ENCODE data around the gene RNF180. TPM values are rescaled to one million over a fixed set of nuclear protein-coding genes. Genes with fewer than 3 reads are reported as not detected.

Gene RNF180
- total RNA-seq = 10 to 100 TPM; 46.6 to 51.1 TPM

DNA sequence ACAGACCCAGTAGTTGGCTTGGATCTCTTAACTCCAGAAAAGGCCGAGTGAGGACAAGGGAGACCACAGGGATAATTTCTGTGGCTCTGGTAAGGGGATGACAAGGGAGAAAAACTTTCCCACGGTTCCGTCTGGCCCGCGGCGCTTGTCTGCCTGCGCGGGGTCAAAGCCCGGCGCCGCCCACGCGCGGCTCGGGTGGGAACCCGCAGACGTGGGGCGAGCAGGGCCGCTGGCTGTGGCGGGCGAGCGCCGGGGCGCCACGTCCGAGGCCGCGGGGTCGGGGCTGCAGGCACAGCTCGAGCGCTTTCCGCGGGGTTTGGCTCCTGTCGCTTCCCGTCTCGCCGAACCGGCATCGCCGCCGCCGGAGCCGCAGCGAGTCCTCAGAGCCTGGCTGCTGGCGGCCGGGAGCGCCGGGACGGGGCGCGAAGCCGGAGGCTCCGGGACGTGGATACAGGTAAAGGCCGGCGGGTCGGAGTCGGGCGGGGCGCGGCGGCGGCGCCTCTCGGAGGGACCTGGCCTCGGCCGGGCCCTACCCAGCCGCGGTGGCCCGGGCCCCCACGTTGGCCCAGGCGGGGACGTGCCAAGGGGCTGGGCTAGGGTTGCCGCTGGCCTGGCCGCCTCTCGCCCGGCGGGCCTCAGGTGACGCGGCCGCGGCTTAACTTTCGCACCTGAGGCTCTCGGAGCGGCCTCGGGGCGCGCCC lies at the start of gene RNF180:
Gene RNF180 (plus strand): TSS at position 344 of the 701 bp plus-strand sequence. CDS start 34,965 bp downstream, outside the sequence.
- TF ChIP-seq, protein P1, sequence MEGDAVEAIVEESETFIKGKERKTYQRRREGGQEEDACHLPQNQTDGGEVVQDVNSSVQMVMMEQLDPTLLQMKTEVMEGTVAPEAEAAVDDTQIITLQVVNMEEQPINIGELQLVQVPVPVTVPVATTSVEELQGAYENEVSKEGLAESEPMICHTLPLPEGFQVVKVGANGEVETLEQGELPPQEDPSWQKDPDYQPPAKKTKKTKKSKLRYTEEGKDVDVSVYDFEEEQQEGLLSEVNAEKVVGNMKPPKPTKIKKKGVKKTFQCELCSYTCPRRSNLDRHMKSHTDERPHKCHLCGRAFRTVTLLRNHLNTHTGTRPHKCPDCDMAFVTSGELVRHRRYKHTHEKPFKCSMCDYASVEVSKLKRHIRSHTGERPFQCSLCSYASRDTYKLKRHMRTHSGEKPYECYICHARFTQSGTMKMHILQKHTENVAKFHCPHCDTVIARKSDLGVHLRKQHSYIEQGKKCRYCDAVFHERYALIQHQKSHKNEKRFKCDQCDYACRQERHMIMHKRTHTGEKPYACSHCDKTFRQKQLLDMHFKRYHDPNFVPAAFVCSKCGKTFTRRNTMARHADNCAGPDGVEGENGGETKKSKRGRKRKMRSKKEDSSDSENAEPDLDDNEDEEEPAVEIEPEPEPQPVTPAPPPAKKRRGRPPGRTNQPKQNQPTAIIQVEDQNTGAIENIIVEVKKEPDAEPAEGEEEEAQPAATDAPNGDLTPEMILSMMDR (IDR thresholded peaks at IDR 0.05) = no peak
- Histone ChIP-seq H3K9me3 (no peaks in the 10 kb centered on the region), H3K4me1 (ENCODE audit: control insufficient read depth in 1 of 2, low read depth in 2 of 2) (peaks cover 11 to 65% of the 10 kb centered on the region in 2 donors), H3K4me3 (peak within 1 kb of the TSS; percentile 81), H3K27ac (peak within 1 kb of the TSS; percentile 95), H3K27me3 (replicated peaks; ENCODE audit: insufficient read depth) (no peaks in the 10 kb centered on the region), H3K36me3 (no peaks in the 10 kb centered on the region)
- DNase-seq (ENCODE audit: low spot score) = no peak
- ATAC-seq (ENCODE audit: insufficient number of reproducible peaks, low FRiP score, low read depth) = peak; percentile 30

DNA sequence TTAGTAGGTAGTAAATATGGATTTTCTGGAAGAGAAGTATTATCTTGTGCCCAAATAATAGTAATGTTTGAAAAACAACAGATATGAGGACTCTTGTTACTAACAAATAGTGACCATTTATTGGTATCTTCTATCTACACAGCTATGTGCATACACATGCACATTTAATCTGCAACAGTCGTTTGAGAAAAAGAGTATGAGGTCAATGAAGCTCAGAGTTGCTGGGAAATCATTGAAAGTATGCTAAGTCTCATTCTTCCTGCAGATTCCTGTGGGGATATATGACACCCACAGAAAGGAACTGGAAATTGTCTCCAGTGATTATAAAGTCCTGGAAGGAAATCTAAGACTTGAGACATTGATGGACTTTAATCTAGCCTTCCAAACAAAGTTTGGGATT lies 40.1 kb upstream of the RNF180 start:
- TF ChIP-seq, protein P1 (IDR thresholded peaks at IDR 0.05) = no peak
- H3K27ac ChIP-seq = no peak overlapping the region
- H3K4me3 ChIP-seq = no peak overlapping the region
- ATAC-seq (ENCODE audit: insufficient number of reproducible peaks, low FRiP score, low read depth) (no peak), DNase-seq (ENCODE audit: low spot score) (no peak)
- no peaks in the 10 kb centered on the region for H3K9me3 ChIP-seq
- H3K36me3 ChIP-seq = no peaks in the 10 kb centered on the region
- no peaks in the 10 kb centered on the region for H3K27me3 ChIP-seq (replicated peaks; ENCODE audit: insufficient read depth)
- H3K4me1 ChIP-seq (ENCODE audit: control insufficient read depth in 1 of 2, low read depth in 2 of 2) = no peaks in the 10 kb centered on the region

- H3K36me3 ChIP-seq = no peaks in the 10 kb centered on the region
- DNase-seq (ENCODE audit: low spot score) = no peak
- ATAC-seq (ENCODE audit: insufficient number of reproducible peaks, low FRiP score, low read depth) = no peak
- H3K4me1 ChIP-seq (ENCODE audit: control insufficient read depth in 1 of 2, low read depth in 2 of 2) = no peaks in the 10 kb centered on the region
- no peaks in the 10 kb centered on the region for H3K27me3 ChIP-seq (replicated peaks; ENCODE audit: insufficient read depth)
- TF ChIP-seq, protein P1 (IDR thresholded peaks at IDR 0.05) = no peak
- H3K4me3 ChIP-seq = no peak overlapping the region
- no peak overlapping the region for H3K27ac ChIP-seq
- H3K9me3 ChIP-seq = no peaks in the 10 kb centered on the region
Observed at GRCh38 chr5:64126202-64126741, 39.4 kb upstream of the RNF180 start.

- DNase-seq (ENCODE audit: low spot score) = no peak
- Histone ChIP-seq H3K9me3 (peaks cover 3% of the 10 kb centered on the region), H3K4me1 (ENCODE audit: control insufficient read depth in 1 of 2, low read depth in 2 of 2) (peaks cover 4 to 19% of the 10 kb centered on the region in 2 donors), H3K36me3 (no peaks in the 10 kb centered on the region), H3K27me3 (replicated peaks; ENCODE audit: insufficient read depth) (no peaks in the 10 kb centered on the region), H3K4me3 (no peak overlapping the region), H3K27ac (no peak overlapping the region)
- ATAC-seq (ENCODE audit: insufficient number of reproducible peaks, low FRiP score, low read depth) = no peak
- TF ChIP-seq, protein P1 (IDR thresholded peaks at IDR 0.05) = no peak
Observed at GRCh38 chr5:64140018-64140417, 25.6 kb upstream of the RNF180 start.

DNA sequence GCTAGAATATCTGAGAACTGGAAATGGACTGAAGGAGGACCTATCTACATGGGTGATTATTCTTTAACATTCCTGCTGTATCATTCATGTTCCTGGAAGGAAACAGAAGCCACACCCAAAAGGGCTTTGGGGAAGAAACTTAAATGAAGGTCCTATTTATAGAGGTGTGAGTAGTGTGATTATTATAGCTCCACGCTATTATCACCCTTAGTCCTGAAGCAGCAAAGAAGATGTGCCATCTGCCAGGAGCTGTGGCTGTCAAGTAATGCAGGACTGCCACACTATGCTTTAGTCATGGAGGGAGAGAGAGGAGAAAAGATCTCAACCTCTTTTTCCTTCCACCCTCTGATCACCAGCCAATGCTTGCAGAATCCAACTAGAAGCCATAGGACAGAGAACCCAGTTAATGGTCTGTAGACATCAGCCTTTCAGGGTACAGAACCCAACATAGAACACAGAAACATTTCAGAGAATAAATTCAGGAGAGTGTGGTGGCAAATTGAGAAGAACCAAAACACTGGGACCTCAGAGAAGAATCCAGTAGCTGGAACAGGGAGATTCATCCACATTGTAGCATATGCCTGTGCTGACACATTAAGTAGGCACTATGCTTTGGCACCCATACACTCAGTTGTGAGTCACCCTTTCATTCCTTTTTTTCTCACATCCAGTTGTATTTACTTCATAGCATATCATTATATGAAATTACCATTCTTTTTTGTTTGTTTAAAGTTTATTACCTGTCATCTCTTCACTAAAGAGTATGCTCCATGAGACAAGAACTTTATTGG lies 21.0 kb upstream of the RNF180 start:
- H3K4me3 ChIP-seq = peak overlapping the region; percentile 24
- H3K27ac ChIP-seq = peak overlapping the region; percentile 64 to 67
- peaks cover 17 to 45% of the 10 kb centered on the region in 2 donors for H3K4me1 ChIP-seq (ENCODE audit: control insufficient read depth in 1 of 2, low read depth in 2 of 2)
- H3K9me3 ChIP-seq = no peaks in the 10 kb centered on the region
- no peaks in the 10 kb centered on the region for H3K27me3 ChIP-seq (replicated peaks; ENCODE audit: insufficient read depth)
- TF ChIP-seq, protein P1 (IDR thresholded peaks at IDR 0.05) = no peak
- peak; percentile 80 for ATAC-seq (ENCODE audit: insufficient number of reproducible peaks, low FRiP score, low read depth)
- DNase-seq (ENCODE audit: low spot score) = no peak
- H3K36me3 ChIP-seq = no peaks in the 10 kb centered on the region

All from thoracic aorta (tissue), 2 donors.